Panc1 (cell line): Measurements from ENCODE around the gene AIRE. TPM values are rescaled to one million over a fixed set of nuclear protein-coding genes. Genes with fewer than 3 reads are reported as not detected.
A peak's percentile ranks its signal among the peaks of the same experiment; 100 is the strongest.

Experiments
- ATAC-seq: fragments of 200-7000 bp; cut with Tn5 transposase; 2 replicates; pipeline ENCODE4 v1.9.1; 2020; ENCODE audit warnings: mild to moderate bottlenecking, moderate library complexity
- BruUV-seq: library from RNA; stranded (reverse); fragments of 400-500 nt; replicated peaks from 2 replicates; lab custom pipeline; 2021; lab: Mats Ljungman, UMichigan
- CTCF ChIA-PET: fragments of 300-600 bp; sonication (Branson Sonifier 250); formaldehyde crosslinking; loops from one replicate; lab custom pipeline; 2022; ENCODE audit warnings: antibody characterized with exemption; lab: Charles Lee
- POLR2A ChIA-PET: fragments of 300-600 bp; sonication (Branson Sonifier 250); formaldehyde crosslinking; loops from one replicate; lab custom pipeline; 2022; ENCODE audit warnings: antibody characterized with exemption; lab: Charles Lee
- DNase-seq: peaks from one replicate; pipeline ENCODE4 v3.0.0-alpha.2; 2010; ENCODE audit warnings: low read depth, low spot score
- H3K27ac ChIP-seq: 2 replicates; pipeline ENCODE4 v1.5.1; 2011; ENCODE audit warnings: mild to moderate bottlenecking, low read length, inconsistent platforms
- H3K27me3 ChIP-seq: fragments of 200-500 bp; sonication (Bioruptor generic); 2 replicates; pipeline ENCODE4 v1.6.0; 2014; ENCODE audit warnings: low read length, inconsistent platforms; ENCODE audit not compliant: control insufficient read depth, insufficient read depth
- H3K36me3 ChIP-seq: fragments of 200-500 bp; sonication (Bioruptor generic); 2 replicates; pipeline ENCODE4 v1.5.1; 2014; ENCODE audit warnings: inconsistent platforms, mild to moderate bottlenecking, low read length, moderate library complexity; ENCODE audit not compliant: control insufficient read depth, insufficient read depth
- H3K4me1 ChIP-seq: 2 replicates; pipeline ENCODE4 v1.5.1; 2011; ENCODE audit warnings: inconsistent platforms, mild to moderate bottlenecking, low read length, moderate library complexity; ENCODE audit not compliant: control insufficient read depth, insufficient read depth
- H3K4me3 ChIP-seq, 2 experiments: 2 replicates each; pipeline ENCODE4 v1.5.1; 2011 to 2012; ENCODE audit warnings: low read depth in 2 of 2, low read length in 2 of 2, mild to moderate bottlenecking in 2 of 2, inconsistent platforms in 1 of 2, moderate library complexity in 1 of 2
- H3K9me3 ChIP-seq: fragments of 200-500 bp; sonication (Bioruptor generic); 2 replicates; pipeline ENCODE4 v1.5.1; 2014; ENCODE audit warnings: low read depth, mild to moderate bottlenecking, inconsistent platforms, low read length, moderate library complexity; ENCODE audit not compliant: control insufficient read depth, insufficient read depth
- POLR2AphosphoS5 ChIP-seq: IDR thresholded peaks from 2 replicates; pipeline ENCODE4 v1.6.1; 2012; ENCODE audit warnings: mild to moderate bottlenecking, low read depth, low read length, moderate library complexity
- SIN3A ChIP-seq: IDR thresholded peaks from 2 replicates; pipeline ENCODE4 v1.6.1; 2012; ENCODE audit warnings: low read depth, mild to moderate bottlenecking, low read length, moderate library complexity, borderline replicate concordance; ENCODE audit not compliant: insufficient read depth
- TCF7L2 ChIP-seq: IDR thresholded peaks from 2 replicates; pipeline ENCODE4 v1.6.1; 2011; ENCODE audit warnings: mild to moderate bottlenecking, low read depth, low read length, inconsistent platforms
- in situ Hi-C: cut with HindIII; loops from 2 replicates; pipeline ENCODE4 v1.10.0; 2016; ENCODE audit warnings: low sequenced_read_pairs, low pct_unique_long_range_greater_than_20kb
- intact Hi-C: fragments of 100-400 bp; cut with micrococcal nuclease; formaldehyde crosslinking; loops from one replicate; pipeline ENCODE4 v1.10.0; 2022; ENCODE audit not compliant: unreplicated experiment
- total RNA-seq: library from RNA; stranded (reverse); gene quantifications from one replicate; pipeline ENCODE4 v1.2.1, GENCODE V29; 2021; ENCODE audit not compliant: unreplicated experiment
- TF ChIP-seq, protein P1 (sequence below), 2 experiments: IDR thresholded peaks; 2 replicates each; pipeline ENCODE4 v1.6.1; 2011 to 2012; ENCODE audit warnings: low read depth in 2 of 2, control low read depth in 1 of 2, low read length in 1 of 2, mild to moderate bottlenecking in 1 of 2, moderate library complexity in 1 of 2; ENCODE audit not compliant: insufficient read depth in 1 of 2
- TF ChIP-seq, protein P2 (sequence below): fragments of 450-650 bp; IDR thresholded peaks from 2 replicates; pipeline ENCODE4 v1.5.1; 2017; ENCODE audit warnings: mild to moderate bottlenecking

Gene AIRE
- total RNA-seq, 1 experiment from 2014 or later = not detected

DNA sequence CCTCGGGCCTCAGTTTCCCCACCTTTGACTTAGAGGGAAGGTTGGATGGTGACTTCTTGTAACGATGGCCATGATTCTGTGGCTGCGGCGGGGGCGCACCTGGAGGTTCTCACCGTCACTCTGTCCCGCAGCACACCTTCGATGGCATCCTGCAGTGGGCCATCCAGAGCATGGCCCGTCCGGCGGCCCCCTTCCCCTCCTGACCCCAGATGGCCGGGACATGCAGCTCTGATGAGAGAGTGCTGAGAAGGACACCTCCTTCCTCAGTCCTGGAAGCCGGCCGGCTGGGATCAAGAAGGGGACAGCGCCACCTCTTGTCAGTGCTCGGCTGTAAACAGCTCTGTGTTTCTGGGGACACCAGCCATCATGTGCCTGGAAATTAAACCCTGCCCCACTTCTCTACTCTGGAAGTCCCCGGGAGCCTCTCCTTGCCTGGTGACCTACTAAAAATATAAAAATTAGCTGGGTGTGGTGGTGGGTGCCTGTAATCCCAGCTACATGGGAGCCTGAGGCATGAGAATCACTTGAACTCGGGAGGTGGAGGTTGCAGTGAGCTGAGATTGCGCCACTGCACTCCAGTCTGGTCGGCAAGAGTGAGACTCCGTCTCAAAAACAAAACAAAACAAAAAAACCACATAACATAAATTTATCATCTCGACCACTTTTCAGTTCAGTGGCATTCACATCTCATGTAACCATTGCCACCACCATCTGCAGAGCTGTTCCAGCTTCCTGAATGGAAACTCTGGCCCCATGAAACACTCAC lies 12.0 kb downstream of the AIRE start:
- ChIA-PET CTCF (interaction anchor here (0.6 to 1.1 kb wide), 2 partner anchors 13 to 29 kb away, joined by 4 read pairs; no protein-coding TSS in a partner anchor), POLR2A (interaction anchor here (0.8 kb wide), 1 partner anchor 205 kb away, joined by 3 read pairs; no protein-coding TSS in a partner anchor)
- Histone ChIP-seq H3K4me3 (no peak overlapping the region), H3K9me3 (no peaks in the 10 kb centered on the region), H3K36me3 (no peaks in the 10 kb centered on the region; the same call in 1 of the 2 replicates), H3K4me1 (peaks cover 26% of the 10 kb centered on the region), H3K27me3 (no peaks in the 10 kb centered on the region), H3K27ac (no peak overlapping the region)
- TF ChIP-seq, protein P1, sequence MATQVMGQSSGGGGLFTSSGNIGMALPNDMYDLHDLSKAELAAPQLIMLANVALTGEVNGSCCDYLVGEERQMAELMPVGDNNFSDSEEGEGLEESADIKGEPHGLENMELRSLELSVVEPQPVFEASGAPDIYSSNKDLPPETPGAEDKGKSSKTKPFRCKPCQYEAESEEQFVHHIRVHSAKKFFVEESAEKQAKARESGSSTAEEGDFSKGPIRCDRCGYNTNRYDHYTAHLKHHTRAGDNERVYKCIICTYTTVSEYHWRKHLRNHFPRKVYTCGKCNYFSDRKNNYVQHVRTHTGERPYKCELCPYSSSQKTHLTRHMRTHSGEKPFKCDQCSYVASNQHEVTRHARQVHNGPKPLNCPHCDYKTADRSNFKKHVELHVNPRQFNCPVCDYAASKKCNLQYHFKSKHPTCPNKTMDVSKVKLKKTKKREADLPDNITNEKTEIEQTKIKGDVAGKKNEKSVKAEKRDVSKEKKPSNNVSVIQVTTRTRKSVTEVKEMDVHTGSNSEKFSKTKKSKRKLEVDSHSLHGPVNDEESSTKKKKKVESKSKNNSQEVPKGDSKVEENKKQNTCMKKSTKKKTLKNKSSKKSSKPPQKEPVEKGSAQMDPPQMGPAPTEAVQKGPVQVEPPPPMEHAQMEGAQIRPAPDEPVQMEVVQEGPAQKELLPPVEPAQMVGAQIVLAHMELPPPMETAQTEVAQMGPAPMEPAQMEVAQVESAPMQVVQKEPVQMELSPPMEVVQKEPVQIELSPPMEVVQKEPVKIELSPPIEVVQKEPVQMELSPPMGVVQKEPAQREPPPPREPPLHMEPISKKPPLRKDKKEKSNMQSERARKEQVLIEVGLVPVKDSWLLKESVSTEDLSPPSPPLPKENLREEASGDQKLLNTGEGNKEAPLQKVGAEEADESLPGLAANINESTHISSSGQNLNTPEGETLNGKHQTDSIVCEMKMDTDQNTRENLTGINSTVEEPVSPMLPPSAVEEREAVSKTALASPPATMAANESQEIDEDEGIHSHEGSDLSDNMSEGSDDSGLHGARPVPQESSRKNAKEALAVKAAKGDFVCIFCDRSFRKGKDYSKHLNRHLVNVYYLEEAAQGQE (IDR thresholded peaks at IDR 0.05; ENCODE audit: insufficient read depth in 1 of 2, low read depth in 2 of 2, low read length in 1 of 2) = no peak
- TF ChIP-seq, protein P2, sequence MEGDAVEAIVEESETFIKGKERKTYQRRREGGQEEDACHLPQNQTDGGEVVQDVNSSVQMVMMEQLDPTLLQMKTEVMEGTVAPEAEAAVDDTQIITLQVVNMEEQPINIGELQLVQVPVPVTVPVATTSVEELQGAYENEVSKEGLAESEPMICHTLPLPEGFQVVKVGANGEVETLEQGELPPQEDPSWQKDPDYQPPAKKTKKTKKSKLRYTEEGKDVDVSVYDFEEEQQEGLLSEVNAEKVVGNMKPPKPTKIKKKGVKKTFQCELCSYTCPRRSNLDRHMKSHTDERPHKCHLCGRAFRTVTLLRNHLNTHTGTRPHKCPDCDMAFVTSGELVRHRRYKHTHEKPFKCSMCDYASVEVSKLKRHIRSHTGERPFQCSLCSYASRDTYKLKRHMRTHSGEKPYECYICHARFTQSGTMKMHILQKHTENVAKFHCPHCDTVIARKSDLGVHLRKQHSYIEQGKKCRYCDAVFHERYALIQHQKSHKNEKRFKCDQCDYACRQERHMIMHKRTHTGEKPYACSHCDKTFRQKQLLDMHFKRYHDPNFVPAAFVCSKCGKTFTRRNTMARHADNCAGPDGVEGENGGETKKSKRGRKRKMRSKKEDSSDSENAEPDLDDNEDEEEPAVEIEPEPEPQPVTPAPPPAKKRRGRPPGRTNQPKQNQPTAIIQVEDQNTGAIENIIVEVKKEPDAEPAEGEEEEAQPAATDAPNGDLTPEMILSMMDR = peak; percentile 82
- TF ChIP-seq SIN3A = no peak
- TF ChIP-seq POLR2AphosphoS5 = no peak
- in situ Hi-C loops (no loop called here), intact Hi-C loops (no loop called here)
- DNase-seq (peak; percentile 42), ATAC-seq (peak; percentile 70)
- BruUV-seq = no TSS peak

DNA sequence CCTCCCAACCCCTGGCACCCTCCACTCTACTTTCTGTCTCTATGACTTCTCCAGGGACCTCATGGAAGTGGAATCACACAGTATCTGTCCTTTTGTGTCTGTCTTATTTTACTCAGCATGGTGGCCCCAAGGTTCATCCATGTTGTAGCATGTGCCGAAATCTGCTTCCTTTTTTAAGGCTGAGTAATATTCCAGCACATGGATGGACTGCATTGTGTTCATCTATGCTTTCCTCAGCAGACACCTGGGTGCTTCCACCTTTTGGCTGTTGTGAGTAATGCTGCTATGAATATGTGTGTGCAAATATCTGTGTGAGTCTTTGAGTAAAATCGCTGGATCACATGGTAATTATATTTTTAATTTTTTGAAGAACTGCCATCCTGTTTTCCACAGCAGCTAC lies 12.6 kb downstream of the AIRE start:
- intact Hi-C loops = no loop called here

More for the DNA sequence above, 12.6 kb downstream of the AIRE start:
- H3K4me1 ChIP-seq = peaks cover 26% of the 10 kb centered on the region
- no peak overlapping the region for H3K4me3 ChIP-seq
- BruUV-seq = no TSS peak
- no peaks in the 10 kb centered on the region; the same call in 1 of the 2 replicates for H3K36me3 ChIP-seq
- TF ChIP-seq, protein P1 (IDR thresholded peaks at IDR 0.05; ENCODE audit: insufficient read depth in 1 of 2, low read depth in 2 of 2, low read length in 1 of 2) = no peak
- TF ChIP-seq POLR2AphosphoS5 (no peak), SIN3A (no peak), TCF7L2 (no peak)
- TF ChIP-seq, protein P2 = no peak
- POLR2A ChIA-PET = interaction anchor here (0.8 kb wide), 1 partner anchor 206 kb away, joined by 3 read pairs; no protein-coding TSS in a partner anchor
- ATAC-seq = no peak
- no peaks in the 10 kb centered on the region for H3K27me3 ChIP-seq
- CTCF ChIA-PET = interaction anchor here (1.1 kb wide), 1 partner anchor 13 kb away, joined by 4 read pairs; no protein-coding TSS in a partner anchor
- no peak for DNase-seq
- H3K27ac ChIP-seq = no peak overlapping the region
- in situ Hi-C loops = no loop called here
- H3K9me3 ChIP-seq = no peaks in the 10 kb centered on the region
